ENCODE data around the gene PLN.

The PLN gene

GRCh38 chr6:118511930-118512715, 36.0 kb upstream of the PLN start:
- in situ Hi-C loops (cut with HindIII; ENCODE audit: low pct_ligation_motif_present, low sequenced_read_pairs), result no loop called here
- H3K36me3 ChIP-seq (replicated peaks), result no peaks in the 10 kb centered on the region
- no peak for DNase-seq

GRCh38 chr6:118514689-118515088, 33.4 kb upstream of the PLN start:
- DNase-seq, result no peak
- TF ChIP-seq, protein P1, sequence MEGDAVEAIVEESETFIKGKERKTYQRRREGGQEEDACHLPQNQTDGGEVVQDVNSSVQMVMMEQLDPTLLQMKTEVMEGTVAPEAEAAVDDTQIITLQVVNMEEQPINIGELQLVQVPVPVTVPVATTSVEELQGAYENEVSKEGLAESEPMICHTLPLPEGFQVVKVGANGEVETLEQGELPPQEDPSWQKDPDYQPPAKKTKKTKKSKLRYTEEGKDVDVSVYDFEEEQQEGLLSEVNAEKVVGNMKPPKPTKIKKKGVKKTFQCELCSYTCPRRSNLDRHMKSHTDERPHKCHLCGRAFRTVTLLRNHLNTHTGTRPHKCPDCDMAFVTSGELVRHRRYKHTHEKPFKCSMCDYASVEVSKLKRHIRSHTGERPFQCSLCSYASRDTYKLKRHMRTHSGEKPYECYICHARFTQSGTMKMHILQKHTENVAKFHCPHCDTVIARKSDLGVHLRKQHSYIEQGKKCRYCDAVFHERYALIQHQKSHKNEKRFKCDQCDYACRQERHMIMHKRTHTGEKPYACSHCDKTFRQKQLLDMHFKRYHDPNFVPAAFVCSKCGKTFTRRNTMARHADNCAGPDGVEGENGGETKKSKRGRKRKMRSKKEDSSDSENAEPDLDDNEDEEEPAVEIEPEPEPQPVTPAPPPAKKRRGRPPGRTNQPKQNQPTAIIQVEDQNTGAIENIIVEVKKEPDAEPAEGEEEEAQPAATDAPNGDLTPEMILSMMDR (IDR thresholded peaks at IDR 0.05; ENCODE audit: low read depth, low read length, missing control alignments), result no peak

More at GRCh38 chr6:118511930-118512715, 36.0 kb upstream of the PLN start:
- H3K4me3 ChIP-seq (ENCODE audit: low read depth, low read length), result no peak overlapping the region
- TF ChIP-seq, protein P1 (IDR thresholded peaks at IDR 0.05; ENCODE audit: low read depth, low read length, missing control alignments), result no peak
- H3K27ac ChIP-seq, result no peak overlapping the region
- no peaks in the 10 kb centered on the region for H3K27me3 ChIP-seq (replicated peaks)

DNA sequence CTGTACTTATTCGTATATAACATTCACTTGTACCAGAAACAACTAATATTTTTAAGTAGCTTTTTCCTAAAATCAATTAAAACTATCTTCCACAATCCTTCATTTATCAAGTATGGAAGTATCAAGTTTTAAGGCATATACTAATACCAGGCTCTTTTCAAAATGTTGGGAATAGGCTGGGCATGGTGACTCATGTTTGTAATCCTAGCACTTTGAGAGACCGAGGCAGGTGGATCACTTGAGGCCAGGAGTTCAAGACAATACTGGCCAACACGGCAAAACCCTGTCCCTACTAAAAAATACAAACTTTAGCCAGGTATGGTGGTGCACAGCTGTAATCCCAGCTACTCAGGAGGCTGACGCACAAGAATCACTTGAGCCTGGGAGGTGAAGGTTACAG, 25.7 kb upstream of the PLN start:
- TF ChIP-seq, protein P1 (IDR thresholded peaks at IDR 0.05; ENCODE audit: low read depth, low read length, missing control alignments), result no peak

More at GRCh38 chr6:118514689-118515088, 33.4 kb upstream of the PLN start:
- in situ Hi-C loops (cut with HindIII; ENCODE audit: low pct_ligation_motif_present, low sequenced_read_pairs), result no loop called here
- Histone ChIP-seq H3K27me3 (replicated peaks) (no peaks in the 10 kb centered on the region), H3K4me3 (ENCODE audit: low read depth, low read length) (no peak overlapping the region), H3K36me3 (replicated peaks) (no peaks in the 10 kb centered on the region), H3K27ac (no peak overlapping the region)

DNA sequence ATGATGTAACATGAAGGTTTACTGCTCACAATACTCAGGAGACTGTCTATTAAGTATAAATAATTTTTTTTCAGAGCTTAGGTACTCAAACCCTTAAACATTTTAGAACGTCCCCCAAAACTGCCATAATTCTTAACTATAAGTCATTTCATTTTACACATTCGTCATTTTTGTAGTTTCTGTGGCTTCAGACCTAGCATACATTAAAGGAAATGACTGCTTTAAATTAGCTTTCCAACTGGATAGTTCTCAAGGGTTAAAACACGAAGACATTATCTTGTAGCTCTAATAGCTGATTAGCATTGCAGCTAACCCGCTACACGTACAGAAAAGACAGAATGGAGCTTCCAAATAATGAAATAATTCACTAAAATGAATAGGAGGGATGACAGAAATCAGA, 24.9 kb upstream of the PLN start:
- H3K27me3 ChIP-seq (replicated peaks), result no peaks in the 10 kb centered on the region
- in situ Hi-C loops (cut with HindIII; ENCODE audit: low pct_ligation_motif_present, low sequenced_read_pairs), result no loop called here
- peaks cover 2% of the 10 kb centered on the region for H3K36me3 ChIP-seq (replicated peaks)
- H3K27ac ChIP-seq, result no peak overlapping the region
- TF ChIP-seq, protein P1 (IDR thresholded peaks at IDR 0.05; ENCODE audit: low read depth, low read length, missing control alignments), result no peak
- no peak for DNase-seq
- no peak overlapping the region for H3K4me3 ChIP-seq (ENCODE audit: low read depth, low read length)

More for the DNA sequence above, 25.7 kb upstream of the PLN start:
- no peaks in the 10 kb centered on the region for H3K27me3 ChIP-seq (replicated peaks)
- H3K4me3 ChIP-seq (ENCODE audit: low read depth, low read length), result no peak overlapping the region
- H3K36me3 ChIP-seq (replicated peaks), result peaks cover 2% of the 10 kb centered on the region
- in situ Hi-C loops (cut with HindIII; ENCODE audit: low pct_ligation_motif_present, low sequenced_read_pairs), result no loop called here
- H3K27ac ChIP-seq, result no peak overlapping the region
- no peak for DNase-seq

DNA sequence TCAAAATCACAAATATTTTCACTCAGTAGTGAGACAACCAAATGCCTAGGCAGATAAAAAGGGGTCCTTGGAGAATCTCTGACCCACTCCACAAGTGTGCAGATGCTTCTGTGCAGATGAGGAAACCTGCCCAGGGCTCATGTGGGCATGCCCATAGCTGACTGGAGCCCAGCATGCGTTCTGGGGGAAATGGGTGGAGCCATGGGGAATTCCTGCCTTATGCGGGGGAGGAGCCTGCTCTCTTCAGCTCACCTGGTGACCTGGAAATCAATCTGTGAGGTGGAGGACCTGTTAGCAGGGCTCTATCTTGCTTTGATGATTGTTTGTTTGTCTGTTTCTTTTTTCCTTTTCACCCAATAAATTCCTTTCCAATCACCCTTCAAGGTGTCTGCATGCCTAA, 23.4 kb upstream of the PLN start:
- Histone ChIP-seq H3K4me3 (ENCODE audit: low read depth, low read length) (no peak overlapping the region), H3K27ac (no peak overlapping the region), H3K27me3 (replicated peaks) (no peaks in the 10 kb centered on the region), H3K36me3 (replicated peaks) (peaks cover 2% of the 10 kb centered on the region)
- TF ChIP-seq, protein P1 (IDR thresholded peaks at IDR 0.05; ENCODE audit: low read depth, low read length, missing control alignments), result no peak
- in situ Hi-C loops (cut with HindIII; ENCODE audit: low pct_ligation_motif_present, low sequenced_read_pairs), result no loop called here
- no peak for DNase-seq

Data from brain microvascular endothelial cell (primary cell).